ENCODE measurements around the gene FSHR. TPM values are rescaled to one million over a fixed set of nuclear protein-coding genes. Genes with fewer than 3 reads are reported as not detected.

The FSHR gene
- total and polyA plus RNA-seq, 4 donors: not detected

DNA sequence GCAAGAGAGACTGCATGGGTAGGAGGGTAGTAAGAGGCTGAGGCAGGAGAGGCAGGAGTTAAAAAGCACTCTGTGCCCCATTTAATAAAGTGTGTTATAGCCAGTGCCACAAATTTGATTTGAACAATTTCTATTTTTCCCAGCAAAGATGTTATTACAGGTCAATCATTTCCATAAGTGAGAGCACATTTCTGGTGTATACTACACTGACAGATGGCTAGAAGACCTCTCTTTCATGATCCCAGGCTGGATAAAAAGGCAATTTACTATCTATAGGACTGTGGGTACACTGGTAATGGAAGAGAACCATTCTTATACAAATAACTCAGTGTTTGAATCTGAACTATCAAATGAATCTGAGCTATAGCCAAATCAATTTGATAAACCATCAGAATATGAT, 176.2 kb downstream of the FSHR start:
- DNase-seq (ENCODE audit: low spot score): no peak
- TF ChIP-seq, protein P1, sequence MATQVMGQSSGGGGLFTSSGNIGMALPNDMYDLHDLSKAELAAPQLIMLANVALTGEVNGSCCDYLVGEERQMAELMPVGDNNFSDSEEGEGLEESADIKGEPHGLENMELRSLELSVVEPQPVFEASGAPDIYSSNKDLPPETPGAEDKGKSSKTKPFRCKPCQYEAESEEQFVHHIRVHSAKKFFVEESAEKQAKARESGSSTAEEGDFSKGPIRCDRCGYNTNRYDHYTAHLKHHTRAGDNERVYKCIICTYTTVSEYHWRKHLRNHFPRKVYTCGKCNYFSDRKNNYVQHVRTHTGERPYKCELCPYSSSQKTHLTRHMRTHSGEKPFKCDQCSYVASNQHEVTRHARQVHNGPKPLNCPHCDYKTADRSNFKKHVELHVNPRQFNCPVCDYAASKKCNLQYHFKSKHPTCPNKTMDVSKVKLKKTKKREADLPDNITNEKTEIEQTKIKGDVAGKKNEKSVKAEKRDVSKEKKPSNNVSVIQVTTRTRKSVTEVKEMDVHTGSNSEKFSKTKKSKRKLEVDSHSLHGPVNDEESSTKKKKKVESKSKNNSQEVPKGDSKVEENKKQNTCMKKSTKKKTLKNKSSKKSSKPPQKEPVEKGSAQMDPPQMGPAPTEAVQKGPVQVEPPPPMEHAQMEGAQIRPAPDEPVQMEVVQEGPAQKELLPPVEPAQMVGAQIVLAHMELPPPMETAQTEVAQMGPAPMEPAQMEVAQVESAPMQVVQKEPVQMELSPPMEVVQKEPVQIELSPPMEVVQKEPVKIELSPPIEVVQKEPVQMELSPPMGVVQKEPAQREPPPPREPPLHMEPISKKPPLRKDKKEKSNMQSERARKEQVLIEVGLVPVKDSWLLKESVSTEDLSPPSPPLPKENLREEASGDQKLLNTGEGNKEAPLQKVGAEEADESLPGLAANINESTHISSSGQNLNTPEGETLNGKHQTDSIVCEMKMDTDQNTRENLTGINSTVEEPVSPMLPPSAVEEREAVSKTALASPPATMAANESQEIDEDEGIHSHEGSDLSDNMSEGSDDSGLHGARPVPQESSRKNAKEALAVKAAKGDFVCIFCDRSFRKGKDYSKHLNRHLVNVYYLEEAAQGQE (IDR thresholded peaks at IDR 0.05): no peak
- TF ChIP-seq, protein P2, sequence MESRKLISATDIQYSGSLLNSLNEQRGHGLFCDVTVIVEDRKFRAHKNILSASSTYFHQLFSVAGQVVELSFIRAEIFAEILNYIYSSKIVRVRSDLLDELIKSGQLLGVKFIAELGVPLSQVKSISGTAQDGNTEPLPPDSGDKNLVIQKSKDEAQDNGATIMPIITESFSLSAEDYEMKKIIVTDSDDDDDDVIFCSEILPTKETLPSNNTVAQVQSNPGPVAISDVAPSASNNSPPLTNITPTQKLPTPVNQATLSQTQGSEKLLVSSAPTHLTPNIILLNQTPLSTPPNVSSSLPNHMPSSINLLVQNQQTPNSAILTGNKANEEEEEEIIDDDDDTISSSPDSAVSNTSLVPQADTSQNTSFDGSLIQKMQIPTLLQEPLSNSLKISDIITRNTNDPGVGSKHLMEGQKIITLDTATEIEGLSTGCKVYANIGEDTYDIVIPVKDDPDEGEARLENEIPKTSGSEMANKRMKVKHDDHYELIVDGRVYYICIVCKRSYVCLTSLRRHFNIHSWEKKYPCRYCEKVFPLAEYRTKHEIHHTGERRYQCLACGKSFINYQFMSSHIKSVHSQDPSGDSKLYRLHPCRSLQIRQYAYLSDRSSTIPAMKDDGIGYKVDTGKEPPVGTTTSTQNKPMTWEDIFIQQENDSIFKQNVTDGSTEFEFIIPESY (IDR thresholded peaks at IDR 0.05): no peak
- no peaks in the 10 kb centered on the region for H3K9me3 ChIP-seq (ENCODE audit: control insufficient read depth in 4 of 4, low read length in 3 of 4)
- no peaks in the 10 kb centered on the region for H3K4me1 ChIP-seq (ENCODE audit: control insufficient read depth in 4 of 4, insufficient read depth in 4 of 4, low read length in 3 of 4)
- H3K27me3 ChIP-seq (ENCODE audit: control insufficient read depth in 4 of 4, insufficient read depth in 4 of 4, low read length in 3 of 4): no peaks in the 10 kb centered on the region
- H3K4me3 ChIP-seq (ENCODE audit: low read depth in 1 of 3, low read length in 3 of 3): no peak overlapping the region
- H3K27ac ChIP-seq (ENCODE audit: low read depth in 1 of 2, low read length in 2 of 2): no peak overlapping the region
- no peak overlapping the region for H3K9ac ChIP-seq (ENCODE audit: low read depth in 1 of 2, low read length in 2 of 2)
- H3K36me3 ChIP-seq (ENCODE audit: control insufficient read depth in 4 of 4, insufficient read depth in 3 of 4, low read depth in 1 of 4, low read length in 3 of 4): no peaks in the 10 kb centered on the region

DNA sequence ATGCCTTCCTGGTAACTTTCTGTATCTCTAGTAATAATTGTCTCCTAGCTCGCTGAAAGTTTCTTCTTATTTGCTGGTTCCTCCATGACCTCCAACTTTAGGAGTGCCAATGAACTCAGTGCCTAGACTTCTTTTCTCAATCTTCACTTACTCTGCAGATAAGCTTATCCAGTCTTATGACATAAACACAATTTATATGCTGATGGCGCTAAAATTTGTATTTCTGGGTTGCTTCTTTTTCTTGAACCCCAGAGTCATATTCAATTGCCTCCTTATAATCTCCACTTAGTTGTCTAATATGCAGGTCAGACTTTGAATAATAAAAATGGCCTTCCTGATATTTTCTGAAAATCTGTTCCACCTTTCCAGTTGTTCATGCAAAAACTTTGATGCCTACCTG, 182.5 kb downstream of the FSHR start:
- no peak for DNase-seq (ENCODE audit: low spot score)
- H3K27me3 ChIP-seq (ENCODE audit: control insufficient read depth in 4 of 4, insufficient read depth in 4 of 4, low read length in 3 of 4): peaks cover 0 to 5% (median 0%) of the 10 kb centered on the region in 4 donors
- H3K9me3 ChIP-seq (ENCODE audit: control insufficient read depth in 4 of 4, low read length in 3 of 4): no peaks in the 10 kb centered on the region
- H3K4me1 ChIP-seq (ENCODE audit: control insufficient read depth in 4 of 4, insufficient read depth in 4 of 4, low read length in 3 of 4): no peaks in the 10 kb centered on the region
- TF ChIP-seq HNF4A (conservative IDR thresholded peaks at IDR 0.05) (no peak), EGR1 (IDR thresholded peaks at IDR 0.05; ENCODE audit: low read depth in 2 of 2) (no peak), RAD21 (IDR thresholded peaks at IDR 0.05) (no peak), SP1 (IDR thresholded peaks at IDR 0.05) (no peak), TAF1 (conservative IDR thresholded peaks at IDR 0.05) (no peak), FOXA1 (IDR thresholded peaks at IDR 0.05) (no peak), GABPA (IDR thresholded peaks at IDR 0.05 in 1 of 2, conservative IDR thresholded peaks at IDR 0.05 in 1 of 2) (no peak), FOXA2 (IDR thresholded peaks at IDR 0.05) (no peak), YY1 (IDR thresholded peaks at IDR 0.05) (no peak), JUND (IDR thresholded peaks at IDR 0.05) (no peak)
- TF ChIP-seq, protein P3, sequence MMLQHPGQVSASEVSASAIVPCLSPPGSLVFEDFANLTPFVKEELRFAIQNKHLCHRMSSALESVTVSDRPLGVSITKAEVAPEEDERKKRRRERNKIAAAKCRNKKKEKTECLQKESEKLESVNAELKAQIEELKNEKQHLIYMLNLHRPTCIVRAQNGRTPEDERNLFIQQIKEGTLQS (IDR thresholded peaks at IDR 0.05): no peak
- TF ChIP-seq, protein P2 (IDR thresholded peaks at IDR 0.05): no peak
- TF ChIP-seq, protein P4, sequence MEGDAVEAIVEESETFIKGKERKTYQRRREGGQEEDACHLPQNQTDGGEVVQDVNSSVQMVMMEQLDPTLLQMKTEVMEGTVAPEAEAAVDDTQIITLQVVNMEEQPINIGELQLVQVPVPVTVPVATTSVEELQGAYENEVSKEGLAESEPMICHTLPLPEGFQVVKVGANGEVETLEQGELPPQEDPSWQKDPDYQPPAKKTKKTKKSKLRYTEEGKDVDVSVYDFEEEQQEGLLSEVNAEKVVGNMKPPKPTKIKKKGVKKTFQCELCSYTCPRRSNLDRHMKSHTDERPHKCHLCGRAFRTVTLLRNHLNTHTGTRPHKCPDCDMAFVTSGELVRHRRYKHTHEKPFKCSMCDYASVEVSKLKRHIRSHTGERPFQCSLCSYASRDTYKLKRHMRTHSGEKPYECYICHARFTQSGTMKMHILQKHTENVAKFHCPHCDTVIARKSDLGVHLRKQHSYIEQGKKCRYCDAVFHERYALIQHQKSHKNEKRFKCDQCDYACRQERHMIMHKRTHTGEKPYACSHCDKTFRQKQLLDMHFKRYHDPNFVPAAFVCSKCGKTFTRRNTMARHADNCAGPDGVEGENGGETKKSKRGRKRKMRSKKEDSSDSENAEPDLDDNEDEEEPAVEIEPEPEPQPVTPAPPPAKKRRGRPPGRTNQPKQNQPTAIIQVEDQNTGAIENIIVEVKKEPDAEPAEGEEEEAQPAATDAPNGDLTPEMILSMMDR (IDR thresholded peaks at IDR 0.05; ENCODE audit: low read depth, low read length, missing input control): no peak
- TF ChIP-seq, protein P1 (IDR thresholded peaks at IDR 0.05): no peak
- TF ChIP-seq, protein P5, sequence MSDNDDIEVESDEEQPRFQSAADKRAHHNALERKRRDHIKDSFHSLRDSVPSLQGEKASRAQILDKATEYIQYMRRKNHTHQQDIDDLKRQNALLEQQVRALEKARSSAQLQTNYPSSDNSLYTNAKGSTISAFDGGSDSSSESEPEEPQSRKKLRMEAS (IDR thresholded peaks at IDR 0.05): no peak
- 84% methylated on average over 2 of the region's 2 CpGs for WGBS
- H3K4me3 ChIP-seq (ENCODE audit: low read depth in 1 of 3, low read length in 3 of 3): no peak overlapping the region
- H3K9ac ChIP-seq (ENCODE audit: low read depth in 1 of 2, low read length in 2 of 2): no peak overlapping the region
- no peaks in the 10 kb centered on the region for H3K36me3 ChIP-seq (ENCODE audit: control insufficient read depth in 4 of 4, insufficient read depth in 3 of 4, low read depth in 1 of 4, low read length in 3 of 4)
- no peak overlapping the region for H3K27ac ChIP-seq (ENCODE audit: low read depth in 1 of 2, low read length in 2 of 2)
